NCI-H1694 treated with DMSO at 0.1 percent for 48 hours (cell line): ENCODE measurements around the gene MAP2K1.

Experiments used
- DNase-seq: peaks from one replicate; lab custom pipeline; 2025; lab: John Stamatoyannopoulos, UW

The MAP2K1 gene

DNA sequence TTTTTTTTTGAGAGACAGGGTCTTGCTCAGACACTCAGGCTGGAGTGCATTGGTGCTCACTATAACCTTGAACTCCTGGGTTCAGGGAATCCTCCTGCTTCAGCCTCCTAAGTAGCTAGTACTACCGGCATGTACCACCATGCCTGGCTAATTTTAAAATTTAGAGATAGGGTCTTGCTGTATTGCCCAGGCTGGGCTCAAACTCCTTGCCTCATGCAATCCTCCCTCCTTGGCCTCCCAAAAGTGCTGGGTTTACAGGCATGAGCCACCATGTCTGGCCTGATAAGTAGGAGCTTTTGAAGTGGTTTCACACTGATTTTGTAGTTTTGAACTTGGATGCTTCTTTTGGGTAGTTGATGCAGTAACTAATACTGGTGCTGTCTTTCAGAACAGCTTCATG lies 7.8 kb downstream of the MAP2K1 start:
- DNase-seq, result no peak

DNA sequence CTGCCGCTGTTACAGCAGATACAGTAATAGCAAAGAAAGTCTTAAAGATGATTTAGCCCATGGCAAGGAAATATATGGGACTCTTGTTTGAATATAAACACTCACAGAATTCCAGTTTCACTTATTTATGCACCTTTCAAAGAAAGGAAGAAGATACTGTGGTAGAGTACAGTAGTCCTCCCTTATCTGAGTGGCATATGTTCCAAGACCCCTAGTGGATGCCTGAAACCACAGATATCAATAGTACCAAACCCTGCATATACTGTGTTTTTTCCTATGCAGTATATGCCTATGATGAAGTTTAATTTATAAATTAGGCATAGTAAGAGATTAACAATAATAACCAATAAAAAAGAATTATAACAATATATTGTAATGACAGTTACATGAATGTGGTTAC lies 8.2 kb downstream of the MAP2K1 start:
- DNase-seq, result no peak

- no peak for DNase-seq
These were observed 12.6 kb downstream of the MAP2K1 start for GRCh38 chr15:66399276-66399675.

DNA sequence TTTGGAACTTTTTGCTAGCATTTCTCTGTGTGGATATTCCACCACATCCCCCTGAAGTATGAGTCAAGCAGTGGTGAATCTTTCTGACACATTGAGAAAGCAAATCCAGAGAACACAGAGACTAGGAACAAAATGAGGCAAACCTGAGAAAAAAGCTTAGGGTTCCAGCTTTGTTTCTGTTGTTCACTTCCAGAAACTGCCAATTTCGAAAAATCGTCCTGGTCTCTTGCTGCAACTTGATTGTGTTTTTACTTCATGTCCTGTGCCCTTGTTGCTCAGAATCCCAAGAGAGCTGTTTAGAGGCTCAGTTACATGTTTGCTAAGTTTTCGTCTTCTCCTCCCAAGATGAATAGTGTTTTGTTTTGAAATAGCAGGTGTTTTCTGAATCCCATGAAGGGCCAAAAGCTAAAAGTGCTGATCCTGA lies 13.7 kb downstream of the MAP2K1 start:
- no peak for DNase-seq

DNA sequence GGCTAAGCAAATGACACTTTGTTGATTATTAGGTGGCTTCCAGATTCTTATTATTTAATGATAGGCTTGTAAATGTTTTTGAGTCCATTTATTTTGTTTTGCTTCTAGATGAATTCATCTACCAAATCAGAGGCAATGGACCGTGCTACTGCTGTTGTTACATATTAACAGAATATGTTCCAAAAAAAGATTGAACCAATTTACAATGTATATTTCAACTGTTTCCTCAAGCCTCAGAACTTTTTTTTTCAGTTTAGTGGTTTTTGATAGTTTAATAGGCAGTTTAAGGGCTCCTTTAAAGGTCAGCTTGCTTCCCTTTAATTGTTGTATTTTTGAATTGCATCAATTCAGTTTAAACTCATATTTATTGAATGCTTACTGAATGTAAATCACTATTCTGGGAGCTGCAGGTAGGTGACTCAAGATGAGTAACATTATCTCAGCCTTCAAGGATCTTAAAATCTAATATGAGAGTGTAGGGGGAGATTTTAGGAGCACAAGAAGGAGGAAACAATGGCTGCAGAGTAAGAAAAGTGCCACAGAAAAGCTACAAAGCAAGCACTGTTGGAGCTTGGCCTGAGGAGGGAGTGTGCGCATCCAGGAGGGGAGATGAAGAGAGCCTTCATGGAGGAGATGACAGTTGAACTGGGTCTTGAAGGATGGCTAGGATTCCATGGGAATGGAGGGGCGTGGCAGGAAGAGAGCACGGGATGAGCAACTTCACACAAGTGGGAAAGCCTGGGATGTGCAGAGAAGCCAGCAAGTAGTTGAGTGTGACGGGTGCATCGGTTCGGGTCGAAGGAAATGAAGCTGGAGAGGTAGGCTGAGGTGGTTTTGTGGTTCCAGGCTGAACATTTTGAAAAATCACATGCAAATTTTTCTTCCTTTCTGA lies 14.7 kb downstream of the MAP2K1 start:
- no peak for DNase-seq

GRCh38 chr15:66402761-66403284 lies 16.1 kb downstream of the MAP2K1 start:
- DNase-seq, result no peak

DNA sequence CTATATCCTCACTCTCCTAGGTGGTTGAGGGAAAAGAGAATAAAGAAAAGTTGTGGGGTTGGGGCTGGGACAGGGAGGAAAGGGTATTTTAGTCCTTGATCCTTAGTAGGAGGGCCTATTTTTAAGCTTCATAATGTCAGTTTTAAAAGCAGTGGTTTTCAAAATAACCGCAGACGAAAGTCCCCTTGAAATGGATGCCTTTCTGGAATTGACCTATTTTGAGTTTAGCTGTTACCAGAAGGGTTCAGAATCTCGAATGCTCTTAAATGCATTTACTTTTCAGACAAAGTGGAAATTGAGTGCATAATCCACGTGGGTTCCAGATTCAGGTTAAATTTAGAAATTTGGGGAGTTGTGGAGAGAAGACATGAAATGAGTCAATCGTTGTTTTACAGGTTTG lies 16.6 kb downstream of the MAP2K1 start:
- DNase-seq, result no peak

GRCh38 chr15:66404122-66404521 lies 17.4 kb downstream of the MAP2K1 start:
- DNase-seq, result no peak

- no peak for DNase-seq
These were observed 17.8 kb downstream of the MAP2K1 start for GRCh38 chr15:66404532-66404931.

DNA sequence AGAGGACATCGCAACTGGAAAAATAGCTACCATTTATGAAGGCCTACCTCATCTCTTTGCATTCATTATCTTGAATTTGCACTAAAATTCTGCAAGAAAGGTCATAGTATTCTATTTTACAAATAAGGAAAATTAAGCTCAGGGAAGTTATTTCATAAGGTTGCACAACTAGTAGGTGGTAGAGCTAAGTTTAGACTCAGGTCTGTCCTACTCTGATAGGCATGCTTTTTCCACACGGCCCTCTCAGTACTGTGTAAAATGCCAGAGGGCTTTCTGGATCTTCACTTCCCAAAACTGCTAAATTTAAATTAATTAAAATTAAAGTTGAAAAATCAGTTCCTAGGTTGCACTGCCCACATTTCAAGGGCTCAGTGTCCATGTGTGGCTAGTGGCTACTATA lies 18.3 kb downstream of the MAP2K1 start:
- DNase-seq, result no peak

DNA sequence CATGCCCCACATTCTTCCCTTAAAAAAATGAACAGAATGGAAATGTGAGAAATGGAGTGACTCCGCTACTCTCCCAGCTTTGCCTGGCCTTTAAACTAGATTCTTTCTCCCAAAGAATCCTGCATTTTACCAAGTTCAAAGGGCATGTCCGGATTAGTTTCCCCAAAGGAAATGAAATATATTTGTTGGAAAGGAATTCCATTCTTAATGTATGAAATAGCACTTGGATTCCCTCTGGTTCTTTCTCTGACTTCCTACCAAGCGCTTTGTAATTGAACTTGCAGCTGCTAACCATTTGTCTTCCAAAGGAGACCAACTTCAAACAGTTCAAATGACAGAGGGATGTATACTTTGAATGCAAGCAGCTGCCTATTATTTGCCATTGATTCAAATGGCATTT lies 18.9 kb downstream of the MAP2K1 start:
- no peak for DNase-seq

GRCh38 chr15:66408254-66408653 lies 21.5 kb downstream of the MAP2K1 start:
- no peak for DNase-seq

DNA sequence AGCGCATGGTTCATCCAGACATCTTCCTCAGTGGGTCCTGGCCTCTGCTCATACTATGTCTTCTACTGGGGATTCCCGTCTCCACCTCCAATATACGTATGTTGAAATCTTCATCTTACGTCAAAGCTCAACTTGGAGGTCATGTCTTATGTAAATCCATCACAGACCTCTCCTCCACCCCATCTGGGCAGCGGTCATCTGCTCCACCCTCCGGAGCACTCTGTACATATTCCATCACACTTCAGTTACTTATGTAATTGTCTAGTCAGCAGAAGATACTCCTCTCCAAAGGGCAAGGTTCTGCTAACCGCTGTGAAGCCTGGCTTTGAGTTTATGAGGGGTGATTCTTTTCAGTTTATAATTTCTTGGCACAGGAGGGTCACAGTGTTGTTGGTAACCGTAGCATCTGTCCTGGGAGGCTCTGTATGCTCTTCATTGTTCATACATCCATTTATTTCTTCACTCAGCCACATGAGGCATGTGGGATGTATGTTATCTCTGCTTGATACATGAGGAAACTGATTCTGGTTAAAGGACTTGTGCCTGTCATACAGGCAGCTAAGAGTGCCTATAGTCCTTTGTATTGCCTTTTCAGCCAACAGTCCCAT lies 22.1 kb downstream of the MAP2K1 start:
- no peak for DNase-seq

- no peak for DNase-seq
These were observed 22.9 kb downstream of the MAP2K1 start for GRCh38 chr15:66409565-66410108.

DNA sequence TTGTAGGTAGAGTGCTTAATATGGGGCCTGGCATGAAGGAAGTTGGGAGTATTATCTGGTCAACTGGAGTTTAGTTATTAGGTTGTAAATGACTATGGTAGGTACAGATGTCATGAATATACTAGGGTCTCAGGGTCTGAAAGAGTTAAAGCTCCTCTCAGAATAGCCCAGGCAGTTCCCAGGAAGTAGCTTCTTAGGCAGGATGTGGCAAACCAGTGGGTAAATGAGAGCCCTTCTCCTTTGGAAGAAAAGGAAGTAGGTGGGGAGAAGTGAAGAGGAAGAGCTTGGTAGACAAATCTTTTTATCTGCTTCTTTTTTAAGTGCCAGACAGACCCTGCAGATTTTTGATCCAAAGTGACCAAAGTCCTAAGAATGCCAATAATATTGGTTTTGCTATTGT lies 24.5 kb downstream of the MAP2K1 start:
- DNase-seq, result no peak

DNA sequence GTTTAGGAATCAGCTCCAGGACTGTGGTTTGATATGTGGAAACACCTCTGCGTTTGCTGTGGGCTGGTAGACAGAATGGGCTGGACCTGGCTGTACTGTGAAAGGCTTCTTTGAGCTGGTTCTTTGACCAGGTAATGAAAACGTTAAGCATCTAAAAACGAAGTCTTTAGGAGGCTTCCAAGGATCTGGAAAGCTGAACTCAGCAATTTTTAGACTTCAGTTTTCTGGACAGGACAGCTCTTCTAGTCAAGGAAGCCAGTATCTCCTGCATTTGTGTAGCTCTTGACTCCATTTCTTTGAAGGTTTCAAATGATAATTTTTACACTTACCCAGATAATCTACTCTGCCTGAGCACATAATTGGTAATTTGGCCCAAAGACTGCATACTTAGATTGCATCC lies 25.5 kb downstream of the MAP2K1 start:
- no peak for DNase-seq

DNA sequence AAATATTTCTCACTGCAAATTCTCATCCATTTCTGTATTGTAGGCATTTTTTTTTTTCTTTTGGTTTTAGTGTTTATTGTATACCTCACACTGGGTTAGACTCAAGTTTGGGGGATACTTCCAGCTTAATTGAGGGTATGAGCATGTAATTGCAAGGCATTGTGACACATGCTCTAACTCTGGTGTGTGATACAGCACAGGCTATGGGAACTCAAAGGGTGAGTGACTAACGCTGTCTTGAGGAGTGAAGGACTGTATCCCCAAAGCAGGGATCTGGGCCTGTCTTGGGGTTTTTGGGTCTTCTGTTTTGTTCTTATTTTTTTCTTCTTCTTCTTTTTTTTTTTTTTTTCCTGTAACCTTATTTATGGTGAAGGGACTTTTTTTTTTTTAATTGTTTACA lies 26.9 kb downstream of the MAP2K1 start:
- no peak for DNase-seq

GRCh38 chr15:66415360-66415759 lies 28.6 kb downstream of the MAP2K1 start:
- no peak for DNase-seq

DNA sequence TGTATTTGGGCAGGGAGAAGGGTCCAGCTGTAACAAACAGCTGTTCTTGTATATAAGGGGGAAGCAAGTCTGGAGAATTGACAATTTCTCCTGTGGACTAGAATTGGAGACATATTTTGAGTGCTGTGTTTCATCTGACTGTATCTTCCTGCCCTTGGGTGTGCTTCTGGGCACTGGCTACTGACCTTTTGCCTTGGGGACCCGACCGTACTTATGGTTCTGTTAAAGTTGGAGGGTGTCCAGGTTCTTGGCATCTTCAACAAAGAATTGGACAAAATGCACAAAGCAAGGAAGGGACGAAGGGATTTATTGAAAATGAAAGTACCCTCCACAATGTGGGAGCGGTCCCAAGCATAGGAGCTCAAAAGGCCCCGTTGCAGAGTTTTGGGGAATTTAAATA lies 31.0 kb downstream of the MAP2K1 start:
- DNase-seq, result no peak

- DNase-seq, result no peak
These were observed 32.8 kb downstream of the MAP2K1 start for GRCh38 chr15:66419471-66419870.

DNA sequence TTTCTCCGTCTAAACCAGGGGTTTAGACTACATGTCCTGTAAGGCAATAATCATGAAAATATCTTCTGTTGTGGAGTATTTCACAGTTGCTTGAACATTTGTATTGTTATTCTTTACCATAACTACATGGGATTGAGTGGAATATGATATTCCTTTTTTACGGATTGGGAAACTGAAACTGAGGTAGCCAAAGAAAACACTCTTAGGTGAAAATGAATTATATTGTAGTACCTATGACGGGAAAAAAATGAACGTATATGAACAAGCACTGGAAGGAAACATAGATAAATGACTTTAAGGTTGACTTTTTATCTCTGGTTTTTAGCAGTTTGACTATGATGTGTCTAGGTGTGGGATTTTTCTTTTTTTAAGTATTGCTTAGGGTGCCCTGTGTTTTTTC lies 35.6 kb downstream of the MAP2K1 start:
- DNase-seq, result no peak

GRCh38 chr15:66423149-66423548 lies 36.4 kb downstream of the MAP2K1 start:
- DNase-seq, result no peak

DNA sequence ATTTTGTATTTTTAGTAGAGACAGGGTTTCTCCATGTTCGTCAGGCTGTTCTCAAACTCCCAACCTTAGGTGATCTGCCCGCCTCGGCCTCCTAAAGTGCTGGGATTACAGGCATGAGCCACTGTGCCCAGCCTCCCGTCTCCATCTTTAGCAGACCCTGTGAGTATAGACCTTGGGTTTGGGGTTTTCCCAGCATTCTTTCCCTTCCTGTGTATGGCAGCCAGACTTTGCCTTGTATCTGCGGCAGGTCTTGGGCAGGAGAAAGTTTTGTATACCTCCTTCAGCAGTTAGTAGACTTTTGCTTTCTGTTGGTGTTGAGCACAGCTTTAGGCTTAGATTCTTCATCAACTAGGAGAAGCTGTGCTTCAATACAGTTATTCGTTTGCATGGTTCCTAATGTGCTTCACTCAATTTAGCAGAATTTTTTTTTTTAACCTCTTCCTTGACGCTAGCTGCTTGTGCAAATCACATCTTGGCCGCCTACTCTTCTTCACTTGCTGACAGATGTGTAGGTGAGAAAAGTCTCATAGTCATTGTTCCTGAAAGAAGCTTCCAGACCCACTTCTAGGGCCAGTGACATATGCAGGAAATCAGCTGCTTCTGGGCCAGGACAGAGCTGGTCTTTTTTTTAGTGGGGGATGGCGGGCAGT lies 38.4 kb downstream of the MAP2K1 start:
- no peak for DNase-seq
